ENCODE results near the gene PNP.
A peak's percentile ranks its signal among the peaks of the same experiment; 100 is the strongest.

Gene PNP

DNA sequence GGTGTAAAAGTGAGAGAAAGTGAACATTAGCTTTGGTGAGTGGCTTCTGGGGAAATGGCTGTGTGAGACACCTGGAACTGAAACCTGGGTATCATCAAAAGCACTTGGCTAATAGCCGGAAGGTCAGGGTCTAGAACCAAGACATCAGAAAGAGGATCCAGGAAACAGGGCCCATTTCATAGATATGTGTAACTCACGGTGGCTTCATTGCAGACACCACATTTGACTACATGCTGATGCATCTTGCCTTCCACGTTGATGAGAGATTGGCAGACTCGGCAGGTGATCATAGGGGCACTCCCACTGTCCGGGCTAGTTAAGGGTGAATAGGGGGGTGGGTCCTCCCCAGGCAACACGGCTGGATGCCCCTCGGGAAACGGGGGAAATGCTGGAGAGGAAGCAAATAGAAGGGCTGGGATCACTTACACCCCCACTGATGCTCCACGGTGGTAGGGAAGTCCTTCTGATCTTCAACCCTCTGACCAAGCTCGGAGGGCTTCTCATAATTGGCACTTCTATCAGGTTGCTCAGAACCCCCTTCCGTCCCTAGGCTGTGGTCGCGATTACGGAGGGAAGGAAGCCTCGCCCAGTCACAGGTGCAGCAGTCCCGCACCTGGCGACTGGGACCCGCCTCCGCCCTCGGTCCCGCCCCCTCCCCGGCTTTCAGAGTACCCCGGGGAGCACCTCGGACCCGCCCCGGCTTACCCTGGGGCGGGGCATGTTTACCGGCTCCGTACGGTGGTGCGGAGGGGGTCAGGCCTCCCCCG, 8.6 kb upstream of the PNP start (continued):
- no peak for TF ChIP-seq ZNF513 (tag by site-specific recombination; IDR thresholded peaks at IDR 0.05)
- TF ChIP-seq ZNF155 (tag by site-specific recombination; IDR thresholded peaks at IDR 0.05): no peak
- no peak for TF ChIP-seq ZSCAN18 (tag by site-specific recombination; IDR thresholded peaks at IDR 0.05)
- no peak for TF ChIP-seq ZSCAN30 (tag by site-specific recombination; IDR thresholded peaks at IDR 0.05)
- TF ChIP-seq ZBTB21 (tag by site-specific recombination; IDR thresholded peaks at IDR 0.05): no peak
- TF ChIP-seq ZNF514 (tag by site-specific recombination; IDR thresholded peaks at IDR 0.05): no peak
- TF ChIP-seq TRIM28 (IDR thresholded peaks at IDR 0.05; ENCODE audit: borderline replicate concordance, low read length): no peak
- no peak for TF ChIP-seq ZSCAN5A (tag by site-specific recombination; IDR thresholded peaks at IDR 0.05)
- TF ChIP-seq YY1 (tag by site-specific recombination; IDR thresholded peaks at IDR 0.05): 0 out of 2 replicates have a peak, but pooled peaks have one; percentile 40
- no peak for TF ChIP-seq ZNF596 (tag by site-specific recombination; IDR thresholded peaks at IDR 0.05)
- 0 out of 2 replicates have a peak, but pooled peaks have one; percentile 44 for TF ChIP-seq ZNF341 (tag by site-specific recombination; IDR thresholded peaks at IDR 0.05; ENCODE audit: low read depth)
- no peak for TF ChIP-seq ZNF335 (tag by site-specific recombination; conservative IDR thresholded peaks at IDR 0.05)
- no peak for TF ChIP-seq ZNF555 (tag by site-specific recombination; conservative IDR thresholded peaks at IDR 0.05)
- TF ChIP-seq ZNF266 (tag by site-specific recombination; IDR thresholded peaks at IDR 0.05; ENCODE audit: low read depth): no peak
- TF ChIP-seq EGR2 (tag by site-specific recombination; IDR thresholded peaks at IDR 0.05; ENCODE audit: low read depth): peak; percentile 19; the same call in 1 of the 2 replicates
- no peak for TF ChIP-seq ZNF701 (tag by site-specific recombination; IDR thresholded peaks at IDR 0.05)
- TF ChIP-seq ZNF10 (tag by site-specific recombination; IDR thresholded peaks at IDR 0.05): no peak
- TF ChIP-seq ZNF157 (tag by site-specific recombination; IDR thresholded peaks at IDR 0.05): no peak
- no peak for TF ChIP-seq GLI4 (tag by site-specific recombination; IDR thresholded peaks at IDR 0.05)
- TF ChIP-seq, protein P1, sequence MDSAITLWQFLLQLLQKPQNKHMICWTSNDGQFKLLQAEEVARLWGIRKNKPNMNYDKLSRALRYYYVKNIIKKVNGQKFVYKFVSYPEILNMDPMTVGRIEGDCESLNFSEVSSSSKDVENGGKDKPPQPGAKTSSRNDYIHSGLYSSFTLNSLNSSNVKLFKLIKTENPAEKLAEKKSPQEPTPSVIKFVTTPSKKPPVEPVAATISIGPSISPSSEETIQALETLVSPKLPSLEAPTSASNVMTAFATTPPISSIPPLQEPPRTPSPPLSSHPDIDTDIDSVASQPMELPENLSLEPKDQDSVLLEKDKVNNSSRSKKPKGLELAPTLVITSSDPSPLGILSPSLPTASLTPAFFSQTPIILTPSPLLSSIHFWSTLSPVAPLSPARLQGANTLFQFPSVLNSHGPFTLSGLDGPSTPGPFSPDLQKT (IDR thresholded peaks at IDR 0.05; ENCODE audit: borderline replicate concordance, low read depth, low read length): no peak
- no peak for TF ChIP-seq ZNF561 (tag by site-specific recombination; IDR thresholded peaks at IDR 0.05; ENCODE audit: borderline replicate concordance)
- TF ChIP-seq ZNF146 (tag by site-specific recombination; IDR thresholded peaks at IDR 0.05): no peak
- TF ChIP-seq ZNF138 (tag by site-specific recombination; IDR thresholded peaks at IDR 0.05; ENCODE audit: borderline replicate concordance): no peak
- TF ChIP-seq ZBTB1 (tag by site-specific recombination; IDR thresholded peaks at IDR 0.05): no peak
- no peak for TF ChIP-seq ZNF560 (tag by site-specific recombination; IDR thresholded peaks at IDR 0.05; ENCODE audit: borderline replicate concordance)
- TF ChIP-seq, protein P2, sequence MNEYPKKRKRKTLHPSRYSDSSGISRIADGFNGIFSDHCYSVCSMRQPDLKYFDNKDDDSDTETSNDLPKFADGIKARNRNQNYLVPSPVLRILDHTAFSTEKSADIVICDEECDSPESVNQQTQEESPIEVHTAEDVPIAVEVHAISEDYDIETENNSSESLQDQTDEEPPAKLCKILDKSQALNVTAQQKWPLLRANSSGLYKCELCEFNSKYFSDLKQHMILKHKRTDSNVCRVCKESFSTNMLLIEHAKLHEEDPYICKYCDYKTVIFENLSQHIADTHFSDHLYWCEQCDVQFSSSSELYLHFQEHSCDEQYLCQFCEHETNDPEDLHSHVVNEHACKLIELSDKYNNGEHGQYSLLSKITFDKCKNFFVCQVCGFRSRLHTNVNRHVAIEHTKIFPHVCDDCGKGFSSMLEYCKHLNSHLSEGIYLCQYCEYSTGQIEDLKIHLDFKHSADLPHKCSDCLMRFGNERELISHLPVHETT (tag by site-specific recombination; IDR thresholded peaks at IDR 0.05): no peak
- TF ChIP-seq ZNF174 (tag by site-specific recombination; IDR thresholded peaks at IDR 0.05): no peak
- no peak for TF ChIP-seq ZNF221 (tag by site-specific recombination; IDR thresholded peaks at IDR 0.05; ENCODE audit: borderline replicate concordance)
- no peak for TF ChIP-seq ZBTB11 (tag by site-specific recombination; conservative IDR thresholded peaks at IDR 0.05; ENCODE audit: low read depth)
- TF ChIP-seq ZNF571 (tag by site-specific recombination; IDR thresholded peaks at IDR 0.05): no peak
- no peak for TF ChIP-seq SETDB1 (IDR thresholded peaks at IDR 0.05; ENCODE audit: insufficient read length, low read length)

Measured in HEK293 (cell line).